GM12872 (cell line): ENCODE data around the gene ZNF568.

Source experiments
- TF ChIP-seq, protein P1 (sequence below): IDR thresholded peaks from 3 replicates; pipeline ENCODE4 v1.5.1; 2011; ENCODE audit warnings: low read depth, mild to moderate bottlenecking, low read length, moderate library complexity; ENCODE audit not compliant: insufficient read depth

The ZNF568 gene

DNA sequence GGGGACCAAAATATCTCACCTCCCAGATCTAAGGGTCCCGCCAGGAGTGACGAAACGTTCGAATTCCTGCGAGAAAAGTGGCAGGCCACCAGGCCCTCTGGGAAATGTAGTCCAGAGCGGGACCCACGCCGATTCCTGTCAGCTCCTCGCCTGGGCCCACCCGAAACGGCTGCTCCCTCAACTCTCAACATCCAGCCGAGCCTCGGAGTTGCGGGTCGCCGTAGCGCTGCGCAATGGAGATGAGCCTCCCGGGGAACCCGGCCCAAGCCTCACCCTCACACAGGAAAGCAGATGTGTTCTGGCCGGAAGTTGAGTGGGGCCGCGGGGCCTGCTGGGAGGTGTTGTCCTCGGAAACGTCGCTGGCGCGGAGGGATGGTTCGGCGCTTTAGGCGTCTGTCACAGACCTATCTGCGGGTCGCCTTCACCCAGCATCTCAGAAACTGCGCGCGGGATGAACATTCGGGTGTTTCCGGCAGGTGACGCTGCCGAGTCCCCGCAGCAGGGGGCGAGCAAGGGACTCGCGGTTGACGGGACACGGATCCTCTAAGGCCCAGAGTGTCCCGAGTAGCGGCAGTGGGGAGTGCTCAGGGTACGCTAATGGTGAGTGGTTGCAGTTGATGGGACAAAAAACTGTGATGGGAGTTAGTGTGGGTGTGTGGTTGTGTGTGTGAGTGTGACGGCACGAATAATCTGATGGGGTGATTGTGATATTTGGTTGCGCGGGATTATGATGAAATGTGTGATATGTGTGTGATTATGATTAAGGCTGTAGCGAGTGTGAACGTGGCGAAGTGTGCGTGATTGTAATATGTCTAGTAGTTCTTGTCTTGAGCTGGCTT lies at the start of gene ZNF568, which contains the start of gene ZNF829:
TSS of gene ZNF568 (plus strand) at position 341 of the 839 bp plus-strand sequence. CDS start 6,439 bp downstream, outside the sequence.
TSS of gene ZNF829 (minus strand) at position 300 of the 839 bp plus-strand sequence. CDS start 1,124 bp downstream, outside the sequence.
- TF ChIP-seq, protein P1, sequence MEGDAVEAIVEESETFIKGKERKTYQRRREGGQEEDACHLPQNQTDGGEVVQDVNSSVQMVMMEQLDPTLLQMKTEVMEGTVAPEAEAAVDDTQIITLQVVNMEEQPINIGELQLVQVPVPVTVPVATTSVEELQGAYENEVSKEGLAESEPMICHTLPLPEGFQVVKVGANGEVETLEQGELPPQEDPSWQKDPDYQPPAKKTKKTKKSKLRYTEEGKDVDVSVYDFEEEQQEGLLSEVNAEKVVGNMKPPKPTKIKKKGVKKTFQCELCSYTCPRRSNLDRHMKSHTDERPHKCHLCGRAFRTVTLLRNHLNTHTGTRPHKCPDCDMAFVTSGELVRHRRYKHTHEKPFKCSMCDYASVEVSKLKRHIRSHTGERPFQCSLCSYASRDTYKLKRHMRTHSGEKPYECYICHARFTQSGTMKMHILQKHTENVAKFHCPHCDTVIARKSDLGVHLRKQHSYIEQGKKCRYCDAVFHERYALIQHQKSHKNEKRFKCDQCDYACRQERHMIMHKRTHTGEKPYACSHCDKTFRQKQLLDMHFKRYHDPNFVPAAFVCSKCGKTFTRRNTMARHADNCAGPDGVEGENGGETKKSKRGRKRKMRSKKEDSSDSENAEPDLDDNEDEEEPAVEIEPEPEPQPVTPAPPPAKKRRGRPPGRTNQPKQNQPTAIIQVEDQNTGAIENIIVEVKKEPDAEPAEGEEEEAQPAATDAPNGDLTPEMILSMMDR: peak; percentile 66

DNA sequence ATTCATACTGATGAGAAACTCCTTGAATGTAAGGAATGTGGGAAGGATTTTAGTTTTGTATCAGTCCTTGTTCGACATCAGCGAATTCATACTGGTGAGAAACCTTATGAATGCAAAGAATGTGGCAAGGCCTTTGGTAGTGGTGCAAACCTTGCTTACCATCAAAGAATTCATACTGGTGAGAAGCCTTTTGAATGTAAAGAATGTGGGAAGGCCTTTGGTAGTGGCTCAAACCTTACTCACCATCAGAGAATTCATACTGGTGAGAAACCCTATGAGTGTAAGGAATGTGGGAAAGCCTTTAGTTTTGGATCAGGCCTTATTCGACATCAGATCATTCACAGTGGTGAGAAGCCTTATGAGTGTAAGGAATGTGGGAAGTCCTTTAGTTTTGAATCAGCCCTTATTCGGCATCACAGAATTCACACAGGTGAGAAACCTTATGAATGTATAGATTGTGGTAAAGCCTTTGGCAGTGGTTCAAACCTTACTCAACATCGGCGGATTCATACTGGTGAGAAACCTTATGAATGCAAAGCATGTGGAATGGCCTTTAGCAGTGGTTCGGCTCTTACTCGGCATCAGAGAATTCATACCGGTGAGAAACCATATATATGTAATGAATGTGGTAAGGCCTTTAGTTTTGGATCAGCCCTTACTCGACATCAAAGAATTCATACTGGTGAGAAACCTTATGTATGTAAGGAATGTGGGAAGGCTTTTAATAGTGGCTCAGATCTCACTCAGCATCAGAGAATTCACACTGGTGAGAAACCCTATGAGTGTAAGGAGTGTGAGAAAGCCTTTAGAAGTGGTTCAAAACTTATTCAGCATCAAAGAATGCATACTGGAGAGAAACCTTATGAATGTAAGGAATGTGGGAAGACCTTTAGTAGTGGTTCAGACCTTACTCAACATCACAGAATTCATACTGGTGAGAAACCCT lies 38.9 kb upstream of the ZNF568 start:
- TF ChIP-seq, protein P1: no peak

DNA sequence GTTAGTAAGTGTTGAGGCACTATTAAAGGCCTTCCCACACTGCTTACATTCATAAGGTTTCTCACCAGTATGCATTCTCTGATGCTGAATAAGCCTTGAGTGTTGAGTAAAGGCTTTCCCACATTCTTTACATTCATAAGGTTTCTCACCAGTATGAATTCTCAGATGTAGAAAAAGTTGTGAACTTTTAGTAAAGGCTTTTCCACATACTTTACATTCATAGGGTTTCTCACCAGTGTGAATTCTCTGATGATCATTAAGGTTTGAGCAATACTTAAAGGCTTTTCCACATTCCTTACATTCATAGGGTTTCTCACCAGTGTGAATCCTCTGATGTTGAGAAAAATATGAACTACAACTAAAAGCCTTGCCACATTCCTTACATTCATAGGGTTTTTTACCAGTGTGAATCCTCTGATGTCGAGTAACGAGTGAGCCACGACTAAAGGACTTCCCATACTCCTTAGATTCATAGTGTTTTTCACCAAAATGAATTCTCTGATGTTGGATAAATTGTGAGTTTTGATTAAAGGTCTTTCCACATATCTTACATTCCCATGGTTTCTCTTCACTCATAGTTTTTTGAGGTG lies 24.3 kb upstream of the ZNF568 start:
- TF ChIP-seq, protein P1: no peak

DNA sequence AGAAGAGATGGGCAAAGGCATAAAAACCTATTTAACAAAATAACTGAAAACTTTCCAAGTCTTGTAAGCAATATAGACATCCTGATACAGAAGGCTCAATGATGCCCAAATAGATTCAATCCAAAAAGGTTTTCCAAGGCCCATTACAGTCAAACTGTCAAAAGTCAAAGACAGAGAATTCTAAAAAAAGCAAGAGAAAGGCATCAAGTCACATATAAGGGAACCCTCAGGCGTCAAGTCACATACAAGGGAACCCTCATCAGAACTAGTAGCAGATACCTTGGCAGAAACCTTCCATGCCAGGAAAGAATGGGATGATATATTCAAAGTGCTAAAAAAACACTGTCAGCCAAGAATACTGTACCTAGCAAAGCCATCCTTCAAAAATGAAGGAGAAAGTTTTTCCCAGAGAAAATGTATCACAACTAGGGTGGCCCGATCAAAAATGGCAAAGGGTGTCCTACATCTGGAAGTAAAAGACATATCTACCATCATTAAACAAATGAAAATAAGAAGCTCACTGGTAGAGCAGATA lies 21.2 kb upstream of the ZNF568 start:
- TF ChIP-seq, protein P1: no peak

DNA sequence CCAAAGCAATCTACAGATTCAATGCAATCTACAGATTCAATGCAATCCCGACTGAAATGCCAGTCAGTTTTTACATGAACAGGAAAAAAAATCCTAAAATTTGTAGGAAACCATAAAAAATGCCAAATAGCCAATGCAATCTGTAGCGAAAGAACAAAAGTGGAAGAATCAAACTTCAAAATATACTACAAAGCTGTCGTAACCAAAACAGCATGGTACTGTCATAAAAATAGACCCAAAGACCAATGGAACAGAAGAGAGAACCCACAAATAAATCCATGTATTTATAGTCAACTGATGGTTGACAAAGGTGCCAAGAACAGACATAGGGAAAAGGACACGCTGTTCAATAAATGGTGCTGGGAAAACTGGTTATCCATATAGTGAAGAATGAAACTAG lies 17.7 kb upstream of the ZNF568 start:
- TF ChIP-seq, protein P1: no peak

DNA sequence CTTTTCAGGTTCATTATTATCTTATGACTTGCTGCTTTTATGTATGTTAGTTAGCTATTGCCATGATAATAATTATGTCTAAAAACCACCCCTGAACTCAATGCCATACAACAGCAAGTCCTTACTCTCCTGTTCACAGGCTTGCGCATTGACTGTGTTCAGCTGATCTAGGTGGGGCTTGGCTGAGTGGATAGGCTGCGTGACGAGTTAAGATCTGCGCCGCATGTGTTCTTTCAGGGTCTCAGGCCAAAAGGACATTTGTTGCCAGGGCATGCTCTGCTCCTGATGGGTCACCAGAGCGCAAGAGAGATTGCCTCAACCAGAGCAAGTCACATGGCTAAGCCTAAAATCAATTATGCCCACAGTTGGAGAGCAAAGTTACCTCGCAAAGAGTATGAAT lies 859 bp downstream of the ZNF568 start:
- TF ChIP-seq, protein P1: no peak
